ENCODE results near the gene VILL.

- TF ChIP-seq CTCF (IDR thresholded peaks at IDR 0.05 in 4 of 5, conservative IDR thresholded peaks at IDR 0.05 in 1 of 5) (no peak), POLR2A (IDR thresholded peaks at IDR 0.05) (no peak)
These were observed 19.8 kb upstream of the VILL start for GRCh38 chr3:37970802-37971201.

All from gastrocnemius medialis (tissue), 4 donors.